Fibroblast of skin of right quadriceps (primary cell): ENCODE data around the gene RBM39.
"Not testable (repeated sequence)": the region's sequence is repeated elsewhere in the genome, so short reads cannot be mapped to it uniquely, and the experiment has no call there.

Experiments
- DNase-seq: peaks from one replicate; pipeline ENCODE4 v3.0.0-alpha.2; 2013

RBM39 gene

GRCh38 chr20:35750611-35751010 lies 8.6 kb upstream of the RBM39 start:
- no peak for DNase-seq

- not testable (repeated sequence) for DNase-seq
These were observed 2.4 kb upstream of the RBM39 start for GRCh38 chr20:35744492-35744841.

GRCh38 chr20:35743693-35744491 lies 1.8 kb upstream of the RBM39 start:
- DNase-seq, result no peak

DNA sequence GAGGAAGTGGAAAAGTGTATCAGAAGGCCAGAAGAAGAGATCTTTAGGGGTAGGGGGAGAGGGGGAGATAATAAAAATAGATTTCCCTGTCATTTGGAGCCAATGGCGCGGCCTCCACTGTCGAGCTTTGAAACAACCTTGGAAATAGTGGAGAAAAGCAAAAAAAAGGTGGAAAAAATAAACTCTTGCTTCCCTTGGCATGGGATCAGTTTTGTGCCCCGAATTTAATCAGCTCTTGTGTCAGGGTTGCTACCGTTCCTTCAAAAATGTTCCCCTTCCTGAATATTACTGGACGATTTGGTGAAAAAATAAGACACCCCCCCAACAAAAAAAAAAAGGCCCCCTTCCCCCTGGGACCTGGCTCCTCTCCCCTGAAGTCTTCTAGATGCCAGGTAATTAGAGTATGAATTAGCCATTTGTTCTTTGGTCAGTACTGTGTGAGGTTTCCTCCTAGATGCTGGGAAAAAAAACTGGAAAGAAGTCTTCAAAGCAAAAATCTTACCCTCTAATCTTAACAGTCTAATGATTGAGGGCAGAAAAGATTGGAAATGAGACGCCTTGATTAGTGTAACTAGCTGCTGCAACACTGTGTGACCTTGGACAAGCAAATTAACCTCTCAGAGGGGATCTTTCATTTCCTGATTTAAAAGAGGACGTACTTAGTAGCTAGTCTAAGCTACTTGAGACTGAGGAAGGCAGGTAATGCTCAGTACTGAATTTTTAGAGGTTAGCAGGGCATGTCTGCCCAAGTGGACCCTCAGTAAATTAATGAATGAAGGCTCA lies 872 bp upstream of the RBM39 start:
- DNase-seq, result no peak

GRCh38 chr20:35739294-35740163 lies 2.5 kb downstream of the RBM39 start:
- DNase-seq, result peak; percentile 53

GRCh38 chr20:35738410-35739179 lies 3.5 kb downstream of the RBM39 start:
- DNase-seq, result no peak

- DNase-seq, result no peak
These were observed 4.2 kb downstream of the RBM39 start for GRCh38 chr20:35737865-35738333.

DNA sequence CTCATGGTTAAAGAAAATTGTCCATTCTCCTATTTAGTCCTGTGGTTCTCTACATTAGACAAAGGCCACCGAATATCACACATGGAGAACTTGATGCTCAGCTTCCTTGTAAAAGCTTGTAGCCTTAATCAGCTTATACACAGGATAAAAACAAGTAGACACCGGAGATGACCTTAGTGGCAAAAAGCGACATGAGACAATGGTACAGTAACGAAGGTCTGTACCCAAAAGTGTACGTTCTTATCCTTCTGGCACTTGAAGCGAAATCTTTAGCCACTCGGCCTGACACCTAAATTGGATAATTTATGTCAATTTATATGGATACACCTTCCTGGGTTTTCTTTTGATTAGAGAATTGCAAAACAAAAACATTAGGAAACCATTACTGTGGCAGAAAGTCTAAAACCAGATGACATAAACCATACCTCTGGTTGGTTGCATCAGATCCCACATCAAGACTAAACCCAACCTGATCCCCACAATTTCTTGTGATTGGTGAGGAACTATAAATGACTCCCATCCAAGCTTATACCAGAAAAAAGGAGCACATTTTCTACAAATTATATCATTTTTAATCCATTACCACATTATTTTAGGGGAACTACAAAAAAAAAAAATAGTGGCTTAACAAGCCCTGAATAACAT lies 6.1 kb downstream of the RBM39 start:
- DNase-seq, result no peak

GRCh38 chr20:35734777-35735649 lies 7.0 kb downstream of the RBM39 start:
- no peak for DNase-seq

DNA sequence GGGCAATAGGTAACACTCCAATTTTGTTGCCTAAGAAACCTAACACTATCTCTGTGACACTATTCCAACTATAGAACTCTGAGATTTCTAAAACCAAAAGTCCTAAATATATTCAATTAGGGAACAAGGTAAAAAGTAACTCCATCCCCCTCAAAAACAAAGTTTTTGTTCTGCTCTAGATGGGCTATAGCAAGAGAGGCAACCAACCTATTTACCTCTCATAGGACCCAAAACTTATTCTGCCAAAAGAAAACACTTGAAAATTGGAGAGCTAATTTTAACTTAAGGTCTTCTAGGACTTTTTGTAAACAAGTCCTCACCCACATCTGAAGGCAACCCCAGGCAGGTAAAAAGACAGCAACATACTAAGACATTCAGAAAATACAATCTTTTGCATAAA lies 7.7 kb downstream of the RBM39 start:
- no peak for DNase-seq

DNA sequence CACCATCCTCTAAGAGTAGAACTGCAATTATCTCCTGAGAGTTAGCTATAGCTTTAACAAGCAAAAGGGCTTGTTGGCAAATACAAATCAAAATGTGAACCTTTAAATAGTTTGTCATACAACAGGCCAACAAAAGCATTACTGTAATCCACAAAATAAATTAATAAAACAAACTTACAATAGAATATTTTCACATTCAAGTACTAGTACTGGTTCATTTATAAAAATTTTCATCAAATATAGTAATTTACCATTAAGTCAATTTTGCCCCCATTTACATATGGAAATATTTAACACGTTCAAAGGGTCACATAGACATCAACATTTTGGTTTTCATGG lies 9.4 kb downstream of the RBM39 start:
- no peak for DNase-seq

DNA sequence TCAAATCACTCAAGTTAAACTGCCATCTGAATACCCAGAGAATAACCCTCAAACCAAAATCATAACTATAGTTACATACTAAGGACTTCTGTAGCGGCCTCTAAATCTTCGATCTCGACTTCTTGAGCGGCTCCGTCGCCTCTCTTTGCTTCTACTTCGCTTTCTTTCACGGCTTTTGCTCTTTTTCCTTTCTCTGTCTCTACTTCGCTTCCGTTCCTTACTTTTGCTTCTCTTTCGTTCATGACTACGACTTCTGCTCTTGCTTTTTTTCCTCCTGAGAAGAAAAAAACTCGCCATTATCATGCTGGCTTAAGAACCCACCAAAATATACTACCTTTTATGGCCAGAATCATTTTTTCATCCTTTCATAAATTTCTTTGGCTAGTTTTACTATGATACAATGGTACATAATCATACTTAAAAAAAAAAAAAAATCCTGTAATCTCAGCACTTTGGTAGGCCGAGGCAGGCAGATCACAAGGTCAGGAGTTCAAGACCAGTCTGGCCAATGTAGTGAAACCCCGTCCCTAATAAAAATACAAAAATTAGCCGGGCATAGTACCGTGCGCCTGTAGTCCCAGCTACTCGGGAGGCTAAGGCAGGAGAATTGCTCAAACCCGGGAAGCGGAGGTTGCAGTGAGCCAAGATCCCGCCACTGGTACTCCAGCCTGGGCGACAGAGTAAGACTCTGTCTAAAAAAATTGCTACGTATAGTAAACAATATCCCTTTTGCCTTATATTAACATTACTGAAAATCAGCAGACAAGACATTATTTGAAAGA lies 10.0 kb downstream of the RBM39 start:
- DNase-seq, result no peak

- DNase-seq, result no peak
These were observed 10.6 kb downstream of the RBM39 start for GRCh38 chr20:35731469-35731788.

GRCh38 chr20:35730583-35731468 lies 11.2 kb downstream of the RBM39 start:
- DNase-seq, result no peak

DNA sequence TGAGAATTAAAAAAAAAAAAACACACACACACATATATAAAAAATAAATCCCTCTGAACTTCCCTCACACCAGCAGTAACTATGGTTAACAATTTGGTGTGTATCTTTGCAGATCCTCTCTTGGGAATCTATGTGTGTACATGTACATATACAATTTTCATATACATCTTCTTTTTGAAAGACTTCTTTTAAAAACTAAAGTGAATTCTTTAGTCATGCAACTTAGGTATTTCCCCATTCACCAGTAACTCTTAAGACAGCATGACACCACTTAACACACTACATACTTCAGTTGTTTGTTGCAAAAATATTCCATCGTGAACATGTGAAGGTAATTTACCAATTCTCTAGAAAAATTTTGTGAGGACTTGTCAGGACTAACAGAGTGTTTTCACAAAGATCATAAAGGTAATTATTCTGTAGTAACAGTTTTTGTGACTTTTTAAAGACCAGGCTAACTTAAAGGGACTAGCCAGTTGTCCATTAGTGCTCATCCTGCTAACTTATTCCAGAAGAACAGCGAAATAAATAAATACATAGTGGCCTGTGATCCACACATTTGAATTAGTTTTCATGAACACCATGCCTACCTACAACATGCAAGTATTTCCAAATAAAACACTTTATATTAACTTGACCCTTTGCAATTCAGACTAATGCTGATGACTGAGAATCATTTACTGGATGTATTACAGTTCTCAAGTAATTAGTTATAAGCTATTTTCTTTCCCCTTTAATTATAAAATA lies 12.1 kb downstream of the RBM39 start:
- DNase-seq, result no peak

DNA sequence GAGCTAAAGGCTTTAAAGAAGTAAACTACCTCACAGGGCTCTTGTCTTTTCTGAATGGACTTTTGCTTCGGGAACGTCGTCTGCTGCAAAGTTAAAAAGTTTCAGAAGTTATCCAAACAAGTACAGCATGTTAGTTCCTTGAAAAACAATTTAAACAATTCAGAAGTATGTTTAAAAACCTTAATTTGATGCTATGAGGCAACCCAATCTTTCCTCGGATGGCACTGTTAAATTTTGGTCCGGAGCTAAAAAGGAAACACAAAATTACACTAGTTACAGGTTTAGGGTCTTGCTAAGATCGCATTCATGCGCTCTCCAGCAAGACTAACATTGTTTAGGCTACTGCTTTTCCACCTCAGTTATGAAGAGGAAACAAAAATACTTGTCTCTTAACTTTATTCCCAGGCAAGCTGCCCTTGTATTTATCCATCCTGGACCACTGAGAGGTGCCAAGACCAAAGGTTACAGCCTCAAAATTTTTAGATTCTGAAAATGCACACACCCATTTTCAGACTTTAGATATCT lies 12.7 kb downstream of the RBM39 start:
- DNase-seq, result no peak

DNA sequence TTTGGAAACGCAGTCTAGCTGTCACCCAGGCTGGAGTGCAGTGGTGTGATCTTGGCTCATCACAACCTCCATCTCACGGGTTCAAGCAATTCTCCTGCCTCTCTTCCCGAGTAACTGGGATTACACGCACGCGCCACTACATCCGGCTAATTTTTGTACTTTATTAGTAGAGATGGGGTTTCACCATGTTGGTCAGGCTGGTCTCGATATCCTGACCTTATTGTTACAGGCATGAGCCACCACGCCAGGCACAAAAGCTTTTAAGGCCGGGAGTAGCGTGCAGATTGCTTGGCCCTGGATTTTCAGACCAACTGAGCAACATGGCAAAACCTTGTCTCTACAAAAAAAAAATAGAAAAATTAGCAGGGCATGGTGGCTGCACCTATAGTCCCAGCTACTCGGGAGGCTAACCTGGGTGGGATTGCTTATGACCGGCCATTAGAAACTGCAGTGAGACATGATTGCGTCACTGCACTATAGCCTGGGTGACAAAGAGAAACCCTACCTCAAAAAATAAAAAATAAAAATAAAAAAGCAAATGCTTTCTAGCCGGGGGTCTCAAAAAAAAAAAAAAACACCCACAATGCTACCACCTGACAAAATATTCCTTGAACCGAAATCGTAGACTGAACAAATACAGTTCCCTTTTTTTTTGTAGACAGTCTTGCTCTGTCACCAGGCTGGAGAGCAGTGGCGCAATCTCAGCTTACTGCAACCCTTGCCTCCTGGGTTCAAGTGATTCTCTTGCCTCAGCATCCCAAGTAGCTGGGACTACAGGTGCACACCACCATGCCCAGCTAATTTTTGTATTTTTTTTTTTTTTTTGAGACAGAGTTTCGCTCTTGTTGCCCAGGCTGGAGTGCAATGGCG lies 15.0 kb downstream of the RBM39 start:
- DNase-seq, result no peak
